GM19328 (cell line): ENCODE measurements around the gene NHERF1.

Experiments used
- ATAC-seq: cut with Tn5 transposase; IDR thresholded peaks from one replicate; pipeline ENCODE4 v1.9.1; 2021; ENCODE audit warnings: mild to moderate bottlenecking, moderate library complexity; ENCODE audit not compliant: unreplicated experiment

Gene NHERF1

GRCh38 chr17:74767111-74767516 lies 18.7 kb downstream of the NHERF1 start:
- no peak for ATAC-seq

GRCh38 chr17:74768069-74768762 lies 19.8 kb downstream of the NHERF1 start:
- no peak for ATAC-seq

- ATAC-seq, result no peak
Measured at GRCh38 chr17:74768763-74769114, 20.3 kb downstream of the NHERF1 start.

GRCh38 chr17:74769266-74769855 lies 20.9 kb downstream of the NHERF1 start:
- no peak for ATAC-seq

- ATAC-seq, result no peak
Measured at GRCh38 chr17:74769856-74770497, 21.5 kb downstream of the NHERF1 start.

- ATAC-seq, result no peak
Measured at GRCh38 chr17:74770498-74771318, 22.3 kb downstream of the NHERF1 start.

GRCh38 chr17:74771319-74771914 lies 23.0 kb downstream of the NHERF1 start:
- ATAC-seq, result no peak

- no peak for ATAC-seq
Measured at GRCh38 chr17:74772053-74772452, 23.6 kb downstream of the NHERF1 start.

- ATAC-seq, result no peak
Measured at GRCh38 chr17:74773414-74773813, 25.0 kb downstream of the NHERF1 start.

GRCh38 chr17:74773871-74774286 lies 25.5 kb downstream of the NHERF1 start:
- ATAC-seq, result no peak

- ATAC-seq, result no peak
Measured at GRCh38 chr17:74775409-74776043, 27.1 kb downstream of the NHERF1 start.

GRCh38 chr17:74776044-74776962 lies 27.9 kb downstream of the NHERF1 start, which contains the start of gene NAT9:
TSS of gene NAT9 (minus strand) at chr17:74776345. CDS start at chr17:74775698, 647 bp downstream.
- peak; percentile 60 for ATAC-seq

- ATAC-seq, result no peak
Measured at GRCh38 chr17:74776990-74777389, 28.6 kb downstream of the NHERF1 start.

GRCh38 chr17:74777901-74778515 lies 29.6 kb downstream of the NHERF1 start:
- no peak for ATAC-seq

GRCh38 chr17:74778960-74779359 lies 30.5 kb downstream of the NHERF1 start:
- ATAC-seq, result no peak

GRCh38 chr17:74779501-74779900 lies 31.1 kb downstream of the NHERF1 start:
- ATAC-seq, result no peak

GRCh38 chr17:74779948-74780400 lies 31.5 kb downstream of the NHERF1 start:
- ATAC-seq, result no peak

GRCh38 chr17:74780443-74781238 lies 32.2 kb downstream of the NHERF1 start:
- ATAC-seq, result no peak
